GM19043 (cell line): Measurements from ENCODE around the gene SLIT3.

Experiments used
- ATAC-seq: cut with Tn5 transposase; IDR thresholded peaks from one replicate; pipeline ENCODE4 v1.9.1; 2021; ENCODE audit warnings: low read depth; ENCODE audit not compliant: unreplicated experiment

The SLIT3 gene

DNA sequence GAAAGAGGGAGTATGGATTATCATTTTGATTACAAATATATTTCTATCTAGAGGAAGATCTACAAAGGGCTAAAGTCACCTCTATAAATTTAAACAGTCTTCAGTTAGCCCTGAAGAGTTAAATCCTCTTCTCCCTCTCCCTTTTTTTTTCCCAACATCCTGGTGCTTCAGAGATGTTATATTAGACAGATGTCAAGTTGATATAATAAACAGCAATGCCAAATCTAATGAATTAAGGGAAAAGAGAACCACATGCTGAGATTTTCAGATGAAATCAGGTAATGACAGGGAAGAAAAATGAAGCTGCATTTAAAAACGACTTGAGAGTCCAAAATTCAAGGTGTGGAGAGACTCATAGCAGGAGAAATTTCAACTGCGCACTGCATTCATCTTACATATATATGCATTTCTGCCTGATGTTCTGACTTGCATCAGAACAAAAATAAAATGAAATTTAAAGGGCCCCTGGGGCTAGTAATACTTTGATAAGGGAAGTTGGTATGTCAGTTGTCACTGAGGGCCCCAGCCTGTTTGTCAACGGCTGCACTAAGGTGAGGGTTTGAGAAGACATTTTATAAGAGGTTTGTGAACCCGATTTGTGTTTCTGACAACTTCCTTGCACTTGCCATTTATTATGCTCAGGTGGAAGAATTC lies 382.9 kb downstream of the SLIT3 start:
- no peak for ATAC-seq

DNA sequence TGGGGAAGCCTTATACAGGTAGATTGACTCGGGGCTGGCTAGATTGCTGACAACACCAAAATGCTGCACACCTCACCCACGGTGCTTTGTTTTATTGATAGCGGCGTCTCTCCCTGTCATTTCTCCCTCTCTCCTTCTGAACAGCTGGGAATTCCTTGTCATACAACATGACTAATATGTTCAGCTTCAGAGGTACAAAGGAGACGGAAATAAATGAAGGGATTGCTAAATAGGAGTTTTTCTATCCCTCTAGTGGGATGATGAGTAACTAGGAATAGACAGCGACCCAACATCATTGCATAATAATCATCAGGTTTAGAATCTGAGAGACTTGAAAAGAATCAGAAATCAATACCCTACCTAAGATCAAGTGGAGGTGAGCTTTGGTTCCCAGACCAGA lies 384.1 kb downstream of the SLIT3 start:
- ATAC-seq = no peak

DNA sequence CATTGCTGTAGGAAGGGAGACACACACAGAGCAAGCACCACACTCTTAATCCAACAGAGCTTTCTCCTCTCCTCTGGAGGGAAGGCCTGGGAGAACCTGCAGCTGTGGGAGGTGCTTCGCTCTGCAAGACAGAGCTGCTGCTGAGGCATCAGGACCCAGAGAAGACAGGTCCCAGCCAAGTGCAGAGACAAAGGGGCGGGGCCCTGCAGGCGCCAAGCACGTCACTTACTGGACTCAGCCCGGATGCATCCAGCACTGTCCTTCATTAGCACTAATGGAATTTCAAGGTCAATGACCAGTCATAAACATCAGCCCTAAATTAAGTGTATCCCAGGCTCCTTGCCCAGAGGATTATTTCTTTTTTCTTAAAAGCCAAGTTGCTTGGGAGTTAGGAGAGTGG lies 384.7 kb downstream of the SLIT3 start:
- no peak for ATAC-seq

DNA sequence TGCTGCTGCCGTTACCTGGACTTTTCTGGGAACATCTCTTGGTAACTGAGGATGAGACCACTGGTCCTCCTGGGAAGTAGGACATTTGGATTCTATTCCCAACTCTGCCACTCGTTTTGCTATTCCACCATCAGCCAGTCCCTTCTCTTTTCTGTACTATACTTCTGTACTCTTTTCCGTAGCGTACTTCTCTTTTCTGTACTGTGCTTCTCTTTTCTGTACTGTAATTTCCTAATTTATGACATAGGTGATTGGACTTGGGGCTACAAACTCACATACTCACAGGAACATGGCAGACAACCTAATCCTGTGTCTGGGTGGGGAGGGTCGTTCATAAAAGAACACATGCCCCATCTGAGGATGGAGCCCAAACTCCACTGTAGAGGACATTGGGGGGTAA lies 386.4 kb downstream of the SLIT3 start:
- no peak for ATAC-seq

DNA sequence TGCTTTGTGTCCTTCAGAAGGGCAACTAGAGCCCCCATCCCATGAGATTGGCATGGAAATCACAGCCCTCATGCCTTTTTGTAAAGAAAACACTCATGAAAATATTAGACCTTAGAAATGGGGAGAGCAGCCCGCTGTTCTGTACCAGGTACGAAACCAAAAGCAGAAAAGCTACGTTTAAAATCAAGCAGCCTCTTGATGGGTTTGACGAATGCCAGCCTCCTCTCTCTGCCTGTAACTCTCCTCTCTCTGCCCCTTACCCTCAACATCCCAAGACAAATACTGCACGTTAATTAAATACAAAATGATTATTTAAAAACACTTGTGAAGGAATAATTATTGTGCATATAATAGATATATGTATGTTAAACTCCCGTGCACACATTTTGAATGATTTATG lies 390.1 kb downstream of the SLIT3 start:
- ATAC-seq = no peak

DNA sequence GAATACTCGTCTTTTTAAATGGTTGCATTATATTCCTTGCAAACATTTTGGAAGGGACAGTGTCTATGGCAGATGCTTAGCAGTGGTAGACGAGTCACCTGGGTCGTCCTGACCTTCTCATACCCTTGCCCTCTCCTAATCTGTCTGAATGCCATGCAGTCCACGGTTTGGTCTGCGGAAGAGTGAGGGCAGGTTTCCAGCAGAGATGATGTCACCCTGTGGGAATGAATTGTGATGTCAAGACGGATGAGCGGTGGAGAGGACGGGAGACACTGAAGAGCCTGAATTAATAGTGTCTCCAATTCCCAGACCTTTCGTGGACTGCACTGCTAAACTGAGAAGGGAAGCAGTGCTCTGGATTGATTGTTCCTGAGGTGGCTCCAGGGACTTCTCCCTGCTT lies 392.7 kb downstream of the SLIT3 start:
- ATAC-seq = no peak

DNA sequence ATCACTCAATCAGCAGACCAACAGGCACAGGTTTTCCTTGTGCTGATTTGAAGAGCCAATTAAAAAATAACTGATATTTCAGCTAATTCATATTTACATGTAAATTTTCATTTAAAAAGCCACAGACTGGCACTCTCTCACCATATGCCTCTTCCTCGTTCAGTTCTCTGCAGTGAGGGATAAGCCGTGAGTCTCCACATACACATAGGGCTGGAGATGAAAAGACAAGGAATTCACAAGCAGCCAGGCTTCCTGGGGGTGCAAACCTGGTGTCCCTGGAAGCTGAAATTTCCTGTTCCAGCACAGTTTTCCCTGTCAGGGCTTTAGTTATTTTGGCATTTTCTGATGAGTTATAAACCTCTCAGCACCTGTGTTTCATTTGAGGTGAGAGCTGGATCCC lies 397.9 kb downstream of the SLIT3 start:
- ATAC-seq = no peak

DNA sequence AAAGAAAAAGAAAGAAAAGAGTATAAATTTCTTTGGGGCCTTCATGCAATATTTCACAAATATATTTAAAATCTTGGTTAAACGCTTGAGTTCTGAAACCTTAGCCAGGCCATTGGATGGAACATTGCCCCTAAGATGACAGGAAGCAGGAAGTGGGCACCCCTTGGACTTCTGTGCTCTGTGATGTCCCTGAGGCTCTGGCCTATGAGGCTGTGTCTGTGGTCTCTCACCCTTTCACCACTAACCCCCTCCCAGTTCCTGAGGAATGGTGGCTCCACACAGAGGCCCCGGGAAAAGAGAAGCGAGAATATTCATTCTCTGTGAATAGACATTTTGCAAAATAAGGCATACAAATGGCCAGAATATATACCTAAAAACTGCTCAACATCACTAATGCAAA lies 401.3 kb downstream of the SLIT3 start:
- no peak for ATAC-seq

DNA sequence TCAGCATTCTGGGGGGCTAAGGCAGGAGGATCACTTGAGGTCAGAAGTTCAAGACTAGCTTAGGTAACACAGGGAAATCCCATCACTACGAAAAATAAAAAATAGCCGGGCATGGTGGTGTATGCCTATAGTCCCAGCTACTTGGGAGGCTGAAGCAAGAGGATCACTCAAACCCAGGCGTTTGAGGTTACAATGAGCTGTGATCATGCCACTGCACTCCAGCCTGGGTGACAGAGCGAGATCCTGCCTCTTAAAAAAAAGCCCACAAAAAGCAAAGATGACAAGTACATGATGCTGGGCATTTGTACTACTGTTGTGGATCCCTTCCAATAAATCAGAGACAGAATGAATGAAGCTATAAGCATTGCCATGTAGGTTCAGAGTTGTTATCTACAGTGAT lies 401.7 kb downstream of the SLIT3 start:
- no peak for ATAC-seq

DNA sequence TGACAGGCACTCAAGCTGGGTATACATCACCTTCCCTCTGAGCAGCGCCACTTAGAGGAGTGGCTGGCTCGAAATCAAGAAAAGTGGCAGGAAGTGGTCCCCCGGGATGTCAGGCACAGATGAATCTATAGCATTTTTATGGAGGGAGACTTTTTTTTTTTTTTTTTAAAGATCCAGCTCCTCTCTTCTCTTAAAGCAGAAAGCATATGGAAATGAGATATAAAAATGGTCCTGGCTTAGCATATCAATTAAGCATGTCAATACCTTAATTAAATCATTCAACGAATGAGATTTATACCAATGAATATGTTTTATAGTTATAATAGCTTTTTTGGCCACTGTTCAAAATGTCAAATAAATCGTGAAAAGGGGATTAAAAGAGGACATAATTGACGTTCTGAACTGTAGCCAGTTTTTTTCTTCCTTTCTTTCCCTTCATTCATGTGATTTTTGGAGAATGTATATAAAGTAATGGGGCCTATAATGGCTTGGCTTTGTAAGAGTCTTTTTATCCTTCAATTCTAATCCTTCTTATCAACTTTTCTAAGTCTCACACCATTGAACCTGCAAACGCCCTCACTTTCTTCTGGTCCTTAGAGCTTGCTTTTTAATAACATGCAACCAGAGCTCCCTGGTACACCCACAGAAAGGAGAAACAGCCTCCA lies 402.6 kb downstream of the SLIT3 start:
- no peak for ATAC-seq

DNA sequence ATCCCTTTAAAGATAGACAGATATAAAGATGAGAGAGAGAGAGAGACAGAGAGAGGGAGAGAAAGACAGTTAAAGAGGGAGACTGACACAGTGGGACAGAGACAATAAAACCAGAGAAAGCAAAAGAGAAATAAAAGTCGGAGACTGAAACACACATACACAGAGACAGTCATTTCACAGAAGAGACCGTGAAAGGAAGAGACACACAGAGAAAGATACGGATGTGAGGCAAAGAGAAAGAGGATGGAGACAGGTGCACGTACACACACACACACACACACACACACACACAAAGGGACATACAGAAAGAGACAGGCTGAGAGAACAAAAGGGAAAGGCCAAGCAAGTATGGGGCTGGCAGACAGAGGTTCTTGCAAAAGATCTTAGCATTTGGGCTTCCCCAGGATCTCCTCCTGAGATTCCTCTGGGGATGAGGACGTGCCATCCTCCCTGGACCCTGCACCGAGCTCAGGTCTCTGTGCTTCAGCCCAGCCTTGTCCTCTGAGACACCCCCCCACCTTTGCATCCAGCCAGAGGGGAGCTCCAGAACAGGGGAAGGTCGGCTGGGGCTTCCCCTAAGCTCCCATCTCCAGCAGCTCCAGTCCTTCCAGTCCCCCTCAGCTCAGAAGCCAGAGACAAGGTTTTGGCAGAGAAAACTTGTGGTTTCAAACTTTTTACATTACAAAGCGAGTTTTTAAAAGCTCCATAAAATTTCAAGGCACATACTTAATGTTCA lies 403.4 kb downstream of the SLIT3 start:
- ATAC-seq = no peak

DNA sequence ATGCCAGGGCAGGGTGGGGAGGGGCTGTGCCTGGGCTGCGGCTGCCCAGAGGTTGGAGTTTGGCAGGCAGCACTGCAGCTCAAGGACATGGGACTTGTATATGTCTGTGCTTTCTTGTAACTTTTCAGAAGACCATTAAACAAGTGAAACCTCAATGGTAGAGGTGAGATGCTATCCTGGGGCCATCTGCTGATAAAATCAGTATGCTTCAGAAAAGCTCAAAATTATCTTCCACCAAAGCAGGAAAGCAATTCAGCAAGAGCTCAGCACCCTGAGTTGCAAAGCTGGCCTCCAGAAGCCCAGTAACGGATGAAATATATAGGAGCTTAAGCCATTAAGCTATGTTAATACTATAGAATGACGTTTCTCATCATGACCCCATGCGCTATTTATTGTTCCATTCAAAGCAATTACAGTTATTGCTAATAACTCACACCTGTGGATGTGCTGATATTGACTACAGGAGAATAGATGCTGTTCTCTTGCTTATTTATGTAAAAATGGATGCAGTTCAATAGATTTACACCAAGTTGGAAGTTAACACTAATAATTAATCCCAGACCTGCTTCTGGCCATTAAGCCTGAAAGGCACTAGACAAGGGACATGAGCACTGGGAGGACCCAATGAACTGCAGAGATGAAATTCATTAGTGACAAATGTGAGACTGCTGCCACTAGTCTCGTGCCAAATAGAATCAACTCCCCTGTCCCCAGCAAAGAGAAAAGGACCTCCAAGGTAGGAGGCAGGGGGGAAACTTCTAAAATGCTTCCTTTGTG lies 405.5 kb downstream of the SLIT3 start:
- no peak for ATAC-seq

DNA sequence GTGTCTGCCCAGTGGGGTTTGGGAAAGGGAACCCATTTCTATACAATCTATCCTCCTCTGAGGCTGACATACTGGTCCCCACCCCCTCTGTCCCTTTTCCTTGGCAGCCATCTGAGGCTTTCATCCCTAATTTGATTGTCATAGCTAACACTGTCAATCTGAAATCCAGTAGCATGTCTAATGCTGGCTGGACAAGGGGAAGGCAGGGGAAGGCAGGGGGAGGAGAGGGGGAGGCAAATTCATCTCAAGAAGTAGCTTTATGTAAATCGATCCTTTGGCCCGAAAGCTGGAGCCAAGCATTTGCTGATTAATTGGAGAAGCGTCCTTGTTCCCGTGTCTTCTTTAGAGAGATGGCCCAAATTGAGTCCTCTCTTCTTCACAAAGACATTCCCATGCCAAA lies 407.7 kb downstream of the SLIT3 start:
- no peak for ATAC-seq

DNA sequence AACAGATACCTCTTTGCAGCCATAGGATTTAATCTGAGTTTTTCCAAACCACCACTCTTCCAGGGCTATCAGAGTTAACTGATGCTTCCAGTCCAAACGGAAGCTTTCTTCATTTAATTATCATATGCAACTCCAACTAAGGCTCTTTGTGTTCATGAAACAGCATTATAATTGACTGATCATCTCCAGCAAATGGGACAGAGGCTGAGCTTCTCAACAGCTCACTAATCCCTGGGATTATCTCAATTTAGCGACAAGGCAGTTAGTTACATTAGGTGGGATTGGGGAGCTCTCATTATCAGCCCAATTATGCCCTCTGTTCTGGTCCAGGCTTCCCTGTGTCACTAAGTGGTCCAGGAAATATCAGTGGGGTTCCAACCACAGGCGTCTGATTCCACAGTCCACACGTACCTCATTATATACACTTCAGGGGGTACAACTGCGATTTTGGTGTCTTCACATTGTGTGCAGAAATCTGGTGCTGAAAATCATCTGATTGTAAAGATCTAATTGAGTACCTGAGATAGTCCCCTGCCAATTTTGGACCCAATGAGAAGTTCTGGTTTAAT lies 408.2 kb downstream of the SLIT3 start:
- no peak for ATAC-seq

DNA sequence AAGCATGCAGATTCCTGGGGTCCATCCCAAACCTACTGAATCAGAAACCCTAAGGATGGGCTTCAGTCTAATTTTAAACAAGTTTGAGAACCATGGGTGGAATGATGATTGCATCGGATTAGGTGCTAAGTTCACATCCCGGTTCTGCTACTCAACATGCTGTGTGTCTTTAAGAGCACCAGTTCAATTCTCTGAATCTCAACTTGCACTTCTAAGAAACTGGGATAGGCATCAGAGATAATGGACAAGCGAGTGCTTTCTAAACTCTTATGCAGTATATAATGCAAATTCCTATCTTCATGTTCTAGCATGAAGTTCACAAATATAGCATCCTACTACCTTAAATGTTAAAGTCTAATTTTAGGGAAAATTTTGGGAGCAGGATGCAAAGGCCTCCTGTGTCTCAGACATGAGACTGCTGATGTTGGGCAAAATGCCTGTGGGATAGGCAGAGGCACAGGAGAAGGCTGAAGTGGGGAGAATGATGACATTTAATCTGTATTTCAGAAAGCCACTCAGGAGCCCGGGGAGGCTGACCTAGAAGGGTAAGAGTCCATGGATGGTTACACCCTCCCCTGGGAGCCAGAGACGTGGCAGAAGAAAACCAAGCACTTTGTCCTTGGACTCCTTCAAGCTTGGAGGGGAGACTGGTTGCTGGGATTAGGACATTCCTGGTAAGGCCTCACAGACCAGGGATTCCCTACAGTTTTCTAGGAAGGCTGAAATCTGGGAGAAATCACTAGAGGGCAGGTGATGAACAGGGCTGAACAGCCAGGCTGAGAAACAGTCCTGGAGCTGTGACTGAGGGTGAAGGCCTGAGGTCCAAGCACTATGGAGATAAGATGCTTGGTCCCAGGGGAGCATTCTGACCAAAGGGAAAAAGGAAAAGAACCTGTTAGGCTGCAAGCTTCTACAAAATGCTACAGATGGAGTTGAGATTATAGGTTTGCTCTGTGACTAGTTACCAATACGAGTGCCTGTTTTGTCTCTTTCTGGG lies 409.8 kb downstream of the SLIT3 start:
- ATAC-seq = no peak

DNA sequence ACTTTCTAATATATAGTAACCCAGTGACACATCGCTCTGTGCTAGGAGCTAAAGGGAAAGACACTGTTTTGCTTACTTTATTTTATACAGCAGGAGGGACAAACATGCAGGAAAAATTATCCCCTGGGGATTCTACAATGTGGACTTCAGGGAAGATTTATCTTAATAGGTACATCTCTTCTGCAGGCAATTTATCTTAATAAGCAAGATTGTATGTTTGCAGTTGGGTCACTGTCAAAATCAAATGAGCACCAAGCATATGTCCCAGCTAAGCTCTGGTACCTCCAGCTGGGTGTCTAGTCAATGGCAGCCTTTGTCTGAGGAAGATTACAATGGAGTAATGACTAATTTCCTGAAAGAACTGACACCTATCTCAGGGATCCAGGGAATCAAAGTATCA lies 411.9 kb downstream of the SLIT3 start:
- no peak for ATAC-seq

DNA sequence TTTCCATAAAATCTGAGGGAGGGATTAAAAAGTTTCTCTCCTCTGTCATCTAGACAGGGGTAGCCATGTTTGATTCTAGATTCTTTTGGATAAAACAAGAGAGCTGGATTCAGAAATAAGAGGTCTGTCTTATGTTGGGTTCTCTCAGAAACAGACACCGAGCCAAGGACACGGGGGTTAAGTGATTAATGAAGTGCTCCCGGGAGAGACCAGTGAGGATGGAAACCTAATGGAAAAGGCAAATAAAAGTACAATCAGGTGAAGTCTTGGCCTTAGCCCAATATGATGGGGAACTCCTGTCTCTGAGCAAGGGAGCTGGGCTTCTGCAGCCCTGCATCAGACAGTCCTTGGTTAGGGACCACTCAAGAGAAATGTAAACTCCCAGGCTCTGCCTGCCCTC lies 413.0 kb downstream of the SLIT3 start:
- no peak for ATAC-seq

DNA sequence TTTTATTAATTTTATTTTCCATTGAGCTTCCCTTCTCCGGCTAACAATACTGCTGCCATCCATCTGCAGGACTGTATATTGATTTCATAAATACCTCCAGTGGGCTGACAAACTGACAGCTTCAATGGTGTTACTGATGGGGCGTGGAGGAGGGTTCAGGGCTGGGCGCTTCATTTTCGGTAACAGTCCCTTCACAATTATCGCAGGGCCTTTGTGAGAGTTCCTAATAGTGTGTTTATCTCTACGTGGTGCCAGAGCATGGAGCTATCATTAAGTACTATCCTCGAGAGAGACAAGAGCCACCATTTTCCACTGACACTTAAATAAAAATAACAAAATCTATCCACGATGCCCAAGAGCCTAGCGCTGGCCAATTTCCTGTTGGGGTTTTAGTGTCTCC lies 414.8 kb downstream of the SLIT3 start:
- ATAC-seq = no peak

DNA sequence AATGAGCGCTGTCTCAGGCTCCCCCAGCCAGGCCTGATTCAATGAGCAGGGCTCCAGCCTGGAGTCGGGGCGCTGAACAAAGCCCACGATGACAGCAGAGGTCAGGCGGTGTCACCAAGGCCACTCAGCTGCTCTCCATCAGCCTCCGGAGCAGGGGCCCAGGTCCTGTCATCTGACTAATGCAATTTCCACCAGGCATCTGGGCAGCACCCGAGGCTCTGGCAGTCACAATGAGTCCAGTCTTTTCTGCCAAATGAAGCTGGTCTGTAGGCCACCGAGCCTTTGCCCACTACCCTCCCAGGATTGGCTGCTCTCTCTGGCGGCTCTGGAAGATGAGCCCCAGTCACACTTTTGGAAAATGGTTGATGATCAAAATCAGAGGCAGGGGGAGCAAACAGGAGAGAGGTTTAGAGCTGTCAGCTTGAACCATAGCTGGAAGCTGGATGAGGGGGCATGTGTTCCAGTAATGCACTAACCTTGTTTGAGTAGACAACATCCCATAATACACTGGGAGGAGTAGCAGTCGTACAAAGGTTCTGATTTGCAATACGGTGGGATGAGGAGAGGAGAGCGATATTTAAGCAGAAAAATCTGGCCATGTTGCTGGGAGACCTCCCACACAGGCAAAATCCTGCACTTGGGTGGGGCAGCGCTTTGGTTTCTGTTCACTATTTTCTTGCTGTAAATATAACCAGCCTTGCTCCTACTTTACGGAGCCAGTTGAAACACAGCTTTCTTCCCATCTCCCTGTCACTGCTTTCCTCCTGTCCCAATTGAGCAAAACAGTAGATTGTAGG lies 415.4 kb downstream of the SLIT3 start:
- ATAC-seq = no peak
